H1 (cell line): ENCODE data around the gene MAP2K5. TPM values are rescaled to one million over a fixed set of nuclear protein-coding genes. Genes with fewer than 3 reads are reported as not detected.

Experiments used
- BCL11A ChIP-seq, 2 experiments: IDR thresholded peaks; one replicate each; pipeline ENCODE4 v1.6.1; 2011; ENCODE audit warnings: low read depth in 2 of 2, low read length in 2 of 2, mild to moderate bottlenecking in 2 of 2
- CBX8 ChIP-seq: fragments of 300-800, 300-1000 bp; sonication (generic); IDR thresholded peaks from 2 replicates; pipeline ENCODE4 v1.7.1; 2016; ENCODE audit warnings: low read depth, low read length, borderline replicate concordance
- CHD7 ChIP-seq: fragments of 300-600 bp; sonication (generic); IDR thresholded peaks from 2 replicates; pipeline ENCODE4 v1.7.1; 2012; ENCODE audit warnings: low read length, moderate library complexity, mild to moderate bottlenecking, inconsistent platforms; ENCODE audit not compliant: insufficient replicate concordance
- CREB1 ChIP-seq: IDR thresholded peaks from 2 replicates; pipeline ENCODE4 v1.6.1; 2012; ENCODE audit warnings: inconsistent platforms
- CTBP2 ChIP-seq: IDR thresholded peaks from 2 replicates; pipeline ENCODE4 v1.7.0; 2011; ENCODE audit warnings: borderline replicate concordance, mild to moderate bottlenecking, moderate library complexity, mixed read lengths, low read length; ENCODE audit not compliant: insufficient read depth, insufficient read length
- EZH2 ChIP-seq: fragments of 200-600 bp; sonication (generic); IDR thresholded peaks from 2 replicates; pipeline ENCODE4 v1.7.1; 2012; ENCODE audit warnings: low read depth, mild to moderate bottlenecking, moderate library complexity, low read length, inconsistent platforms; ENCODE audit not compliant: severe bottlenecking
- HDAC6 ChIP-seq: IDR thresholded peaks from one replicate; pipeline ENCODE4 v1.7.1; 2012; ENCODE audit warnings: low read depth, mild to moderate bottlenecking, inconsistent platforms, low read length, moderate library complexity
- PHF8 ChIP-seq: fragments of 200-600 bp; sonication (generic); conservative IDR thresholded peaks from 2 replicates; pipeline ENCODE4 v1.7.1; 2012; ENCODE audit warnings: low read depth, mild to moderate bottlenecking, inconsistent platforms, low read length, moderate library complexity
- SAP30 ChIP-seq: fragments of 300-600 bp; sonication (generic); IDR thresholded peaks from 2 replicates; pipeline ENCODE4 v1.7.1; 2012; ENCODE audit warnings: low read length, moderate library complexity, mild to moderate bottlenecking, inconsistent platforms; ENCODE audit not compliant: insufficient read depth, insufficient replicate concordance
- SIRT6 ChIP-seq: IDR thresholded peaks from one replicate; pipeline ENCODE4 v1.7.1; 2012; ENCODE audit warnings: low read length, inconsistent platforms
- USF2 ChIP-seq: IDR thresholded peaks from 2 replicates; pipeline ENCODE4 v1.6.1; 2011; ENCODE audit warnings: low read length, improper control_type of control experiment
- polyA plus RNA-seq, 7 experiments: library from polyadenylated mRNA; depleted of rRNA in 3 of 7; stranded (reverse) in 5 of 7; unstranded in 2 of 7; fragments of >200 nt in 5 of 7; fragments of 200-250 nt in 2 of 7; gene quantifications; 1 replicate in 5 of 7; 2 replicates in 1 of 7; 4 replicates in 1 of 7; pipeline versions ENCODE4 v1.2.1 to v1.2.3, GENCODE V29; 2011 to 2013; ENCODE audit warnings: missing spikeins in 2 of 7, mixed read lengths in 2 of 7
- total RNA-seq: library from RNA; stranded (reverse); fragmentation: NEBNext Ultra II Directional; extraction: Animal tissue kit (Norgen Biotek cat#: 25700); gene quantifications from 2 replicates; pipeline ENCODE4 v1.2.1, GENCODE V29; 2021

MAP2K5 gene
- total and polyA plus RNA-seq, 2 of the 8 experiments (the other 6 are each of a cell fraction or from before 2014, with no cell fraction given) = 4.4 to 15.8 TPM

GRCh38 chr15:67660446-67660845 is 117.9 kb downstream of the MAP2K5 start (continued):
- TF ChIP-seq CHD7 (no peak), PHF8 (no peak), SAP30 (no peak), BCL11A (IDR thresholded peaks at IDR 0.05; ENCODE audit: low read depth in 2 of 2, low read length in 2 of 2) (no peak), SIRT6 (no peak), CBX8 (no peak), EZH2 (no peak), USF2 (no peak), CTBP2 (no peak), CREB1 (no peak), HDAC6 (no peak)
